ENCODE measurements around the gene CIROP. TPM values are rescaled to one million over a fixed set of nuclear protein-coding genes. Genes with fewer than 3 reads are reported as not detected.

The CIROP gene
- polyA plus RNA-seq, 6 donors from 2014 or later, result not detected

GRCh38 chr14:23051141-23052057 lies 53.4 kb downstream of the CIROP start:
- no peaks in the 10 kb centered on the region for H3K36me3 Mint-ChIP-seq
- no peak overlapping the region for H3K4me3 Mint-ChIP-seq
- DNase-seq (no peak), ATAC-seq (ENCODE audit: low read depth in 2 of 2) (no peak)
- peaks cover 0 to 1% (median 0%) of the 10 kb centered on the region in 7 donors for H3K9me3 Mint-ChIP-seq
- peaks cover 7 to 8% (median 8%) of the 10 kb centered on the region in 3 donors for H3K4me1 Mint-ChIP-seq
- H3K27ac Mint-ChIP-seq, result no peak overlapping the region
- peaks cover 0 to 5% (median 0%) of the 10 kb centered on the region in 3 donors for H3K27me3 Mint-ChIP-seq

Other genes starting within 250 kb of the CIROP start
- 100 to 1,000 TPM in 3 of 6 donors, 10 to 100 TPM in 3; 72.7 to 125 (median 92.6) TPM for gene LRP10, start 233.2 kb downstream of the CIROP start, polyA plus RNA-seq (ENCODE audit: low read depth in 6 of 6)
- 1 to 10 TPM; 1.1 to 2.3 (median 1.4) TPM for gene REM2, start 221.8 kb downstream of the CIROP start, polyA plus RNA-seq (ENCODE audit: low read depth in 6 of 6)
- gene RBM23, start 185.8 kb downstream of the CIROP start, polyA plus RNA-seq (ENCODE audit: low read depth in 6 of 6), result 100 to 1,000 TPM in 1 of 6 donors, 10 to 100 TPM in 5; 67.8 to 123 (median 68.8) TPM
- 10 to 100 TPM; 43.7 to 67.6 (median 49.9) TPM for gene PRMT5, start 175.6 kb downstream of the CIROP start, polyA plus RNA-seq (ENCODE audit: low read depth in 6 of 6)
- 10 to 100 TPM; 14.8 to 37.6 (median 28.4) TPM for gene HAUS4, start 147.9 kb downstream of the CIROP start, polyA plus RNA-seq (ENCODE audit: low read depth in 6 of 6)
- gene AJUBA, start 122.4 kb downstream of the CIROP start, polyA plus RNA-seq (ENCODE audit: low read depth in 6 of 6), result under 1 TPM in 2 of 6 donors, not detected in 4; 0.22 to 0.33 TPM
- gene C14orf93, start 94.8 kb downstream of the CIROP start, polyA plus RNA-seq (ENCODE audit: low read depth in 6 of 6), result 10 to 100 TPM in 4 of 6 donors, 1 to 10 TPM in 2; 6.8 to 15.4 (median 11.6) TPM
- gene PSMB5, start 70.1 kb downstream of the CIROP start, polyA plus RNA-seq (ENCODE audit: low read depth in 6 of 6), result 10 to 100 TPM; 27.6 to 40.9 (median 33.2) TPM
- not detected for gene PSMB11, start 62.8 kb downstream of the CIROP start, polyA plus RNA-seq (ENCODE audit: low read depth in 6 of 6)
- under 1 TPM in 4 of 6 donors, not detected in 2; 0.18 to 0.97 (median 0.39) TPM for gene CDH24, start 47.5 kb downstream of the CIROP start, polyA plus RNA-seq (ENCODE audit: low read depth in 6 of 6)
- 10 to 100 TPM in 2 of 6 donors, 1 to 10 TPM in 3, under 1 TPM in 1; 0.61 to 18.0 (median 9.8) TPM for gene ACIN1, start 9.9 kb downstream of the CIROP start, polyA plus RNA-seq (ENCODE audit: low read depth in 6 of 6)
- gene C14orf119, start 9.5 kb downstream of the CIROP start, polyA plus RNA-seq (ENCODE audit: low read depth in 6 of 6), result 10 to 100 TPM; 31.7 to 81.0 (median 69.0) TPM
- gene CEBPE, start 14.3 kb upstream of the CIROP start, polyA plus RNA-seq (ENCODE audit: low read depth in 6 of 6), result under 1 TPM in 4 of 6 donors, not detected in 2; 0.32 to 0.61 (median 0.44) TPM
- under 1 TPM in 3 of 6 donors, not detected in 3; 0.31 to 0.50 (median 0.48) TPM for gene SLC7A8, start 78.7 kb upstream of the CIROP start, polyA plus RNA-seq (ENCODE audit: low read depth in 6 of 6)
- not detected for gene RNF212B, start 132.9 kb upstream of the CIROP start, polyA plus RNA-seq (ENCODE audit: low read depth in 6 of 6)
- gene HOMEZ, start 181.1 kb upstream of the CIROP start, polyA plus RNA-seq (ENCODE audit: low read depth in 6 of 6), result 1 to 10 TPM; 1.0 to 6.9 (median 4.8) TPM
- gene PPP1R3E, start 197.9 kb upstream of the CIROP start, polyA plus RNA-seq (ENCODE audit: low read depth in 6 of 6), result 10 to 100 TPM in 1 of 6 donors, 1 to 10 TPM in 5; 3.9 to 11.8 (median 5.1) TPM
- under 1 TPM in 3 of 6 donors, not detected in 3; 0.22 to 0.72 (median 0.28) TPM for gene BCL2L2, start 201.8 kb upstream of the CIROP start, polyA plus RNA-seq (ENCODE audit: low read depth in 6 of 6)
- 100 to 1,000 TPM; 114 to 160 (median 145) TPM for gene PABPN1, start 216.5 kb upstream of the CIROP start, polyA plus RNA-seq (ENCODE audit: low read depth in 6 of 6)
- gene SLC22A17, start 247.9 kb upstream of the CIROP start, polyA plus RNA-seq (ENCODE audit: low read depth in 6 of 6), result under 1 TPM in 2 of 6 donors, not detected in 4; 0.29 to 0.66 TPM

Measured in naive B cell (primary cell).